Muscle of leg (tissue), 11 donors: Measurements from ENCODE around the gene DBNL. TPM values are rescaled to one million over a fixed set of nuclear protein-coding genes. Genes with fewer than 3 reads are reported as not detected.
A peak's percentile ranks its signal among the peaks of the same experiment; 100 is the strongest.
"Not testable (repeated sequence)": the region's sequence is repeated elsewhere in the genome, so short reads cannot be mapped to it uniquely, and the experiment has no call there.

ENCODE experiments used
- DNase-seq: peaks from one replicate; pipeline ENCODE4 v3.0.0; 2013
- H3K27ac ChIP-seq: one replicate; pipeline ENCODE4 v1.5.1; 2013; ENCODE audit warnings: mild to moderate bottlenecking, low read length, control low read depth
- H3K27me3 ChIP-seq: one replicate; pipeline ENCODE4 v1.6.1; 2013; ENCODE audit warnings: low read length; ENCODE audit not compliant: control insufficient read depth, insufficient read depth
- H3K36me3 ChIP-seq: one replicate; pipeline ENCODE4 v1.6.1; 2013; ENCODE audit warnings: low read length; ENCODE audit not compliant: control insufficient read depth, insufficient read depth
- H3K4me1 ChIP-seq: one replicate; pipeline ENCODE4 v1.6.1; 2013; ENCODE audit warnings: low read length; ENCODE audit not compliant: control insufficient read depth, insufficient read depth
- H3K4me3 ChIP-seq: one replicate; pipeline ENCODE4 v1.5.1; 2013; ENCODE audit warnings: low read length, control low read depth
- H3K9me3 ChIP-seq: replicated peaks from 2 replicates; pipeline ENCODE4 v1.6.1; 2013; ENCODE audit warnings: low read depth, low read length; ENCODE audit not compliant: control insufficient read depth
- WGBS: methylation state at CpG from one replicate; pipeline ENCODE4 v1.1.5; 2013; ENCODE audit warnings: missing lambda C conversion rate; ENCODE audit not compliant: insufficient coverage; 5-methylcytosine and 5-hydroxymethylcytosine counted together
- polyA plus RNA-seq, 8 donors: library from polyadenylated mRNA; unstranded; fragments of 120-200 nt; gene quantifications; one replicate each; pipeline versions ENCODE4 v1.2.1 to v1.2.3, GENCODE V29; 2013; ENCODE audit warnings: inconsistent platforms in 1 of 8, low replicate concordance in 1 of 8; ENCODE audit not compliant: insufficient read length in 8 of 8, insufficient read depth in 1 of 8
- total RNA-seq: library from RNA; stranded (reverse); fragments of 120-200 nt; gene quantifications from one replicate; pipeline ENCODE4 v1.2.4, GENCODE V29; 2013

DBNL gene
- total and polyA plus RNA-seq, 9 donors, result 41.8 to 58.8 (median 47.6) TPM

GRCh38 chr7:44029433-44029832 is 15.1 kb upstream of the DBNL start:
- H3K36me3 ChIP-seq, H3K27me3 ChIP-seq, H3K27ac ChIP-seq, DNase-seq, H3K4me1 ChIP-seq, H3K9me3 ChIP-seq, H3K4me3 ChIP-seq: not testable (repeated sequence)
- WGBS, result no CpG with 5 or more reads among the region's 11 CpGs

GRCh38 chr7:44030029-44030428 is 14.5 kb upstream of the DBNL start:
- H3K9me3 ChIP-seq, H3K4me1 ChIP-seq, DNase-seq, H3K27me3 ChIP-seq, H3K36me3 ChIP-seq, H3K4me3 ChIP-seq, H3K27ac ChIP-seq: not testable (repeated sequence)
- no CpG with 5 or more reads among the region's 5 CpGs for WGBS

DNA sequence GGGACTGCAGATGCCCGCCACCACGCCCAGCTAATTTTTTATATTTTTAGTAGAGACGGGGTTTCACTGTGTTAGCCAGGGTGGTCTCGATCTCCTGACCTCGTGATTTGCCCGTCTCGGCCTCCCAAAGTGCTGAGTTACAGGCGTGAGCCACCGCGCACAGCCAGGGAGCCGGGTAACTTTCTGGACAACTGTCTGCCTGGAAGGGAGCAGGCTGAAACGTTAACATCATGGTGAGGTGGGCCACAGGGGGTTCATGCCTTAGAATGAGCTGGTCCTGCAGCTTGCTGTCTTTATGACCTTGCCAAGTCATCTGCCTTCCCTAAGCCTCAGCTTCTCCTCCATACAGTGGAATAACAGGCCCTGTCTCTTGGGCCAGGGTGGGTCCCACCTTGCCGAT is 13.2 kb upstream of the DBNL start:
- not testable (repeated sequence) for H3K36me3 ChIP-seq, H3K27ac ChIP-seq
- WGBS, result 90% methylated on average over 8 of the region's 13 CpGs

GRCh38 chr7:44032031-44032430 is 12.5 kb upstream of the DBNL start:
- H3K27ac ChIP-seq, DNase-seq: not testable (repeated sequence)
- WGBS, result 100% methylated on average over 1 of the region's 6 CpGs

More for the DNA sequence above, 13.2 kb upstream of the DBNL start:
- H3K4me1 ChIP-seq, H3K4me3 ChIP-seq, H3K27me3 ChIP-seq, DNase-seq, H3K9me3 ChIP-seq: not testable (repeated sequence)

GRCh38 chr7:44033971-44034844 is 10.3 kb upstream of the DBNL start:
- DNase-seq, result not testable (repeated sequence)

More at GRCh38 chr7:44032031-44032430, 12.5 kb upstream of the DBNL start:
- not testable (repeated sequence) for H3K27me3 ChIP-seq, H3K4me1 ChIP-seq, H3K4me3 ChIP-seq, H3K36me3 ChIP-seq, H3K9me3 ChIP-seq

DNA sequence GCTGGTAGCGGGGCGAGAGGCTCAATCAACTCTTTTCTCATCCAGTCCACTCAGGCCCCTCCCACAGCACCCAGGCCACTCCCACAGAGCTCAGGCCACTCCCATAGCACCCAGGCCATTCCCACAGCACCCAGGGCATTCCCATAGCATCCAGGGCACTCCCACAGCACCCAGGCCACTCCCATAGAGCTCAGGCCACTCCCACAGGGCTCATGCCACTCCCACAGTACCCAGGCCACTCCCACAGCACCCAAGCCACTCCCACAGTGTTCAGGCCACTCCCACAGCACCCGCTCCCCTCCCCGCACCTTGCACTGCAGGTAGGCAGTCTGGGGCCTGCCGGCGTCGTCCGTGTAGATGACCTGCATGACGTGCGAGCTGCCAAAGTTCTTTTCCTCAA is 8.1 kb upstream of the DBNL start:
- H3K36me3 ChIP-seq, DNase-seq, H3K4me3 ChIP-seq, H3K4me1 ChIP-seq, H3K9me3 ChIP-seq, H3K27me3 ChIP-seq, H3K27ac ChIP-seq: not testable (repeated sequence)
- no CpG with 5 or more reads among the region's 10 CpGs for WGBS

More at GRCh38 chr7:44033971-44034844, 10.3 kb upstream of the DBNL start:
- not testable (repeated sequence) for H3K27ac ChIP-seq, H3K27me3 ChIP-seq, H3K9me3 ChIP-seq, H3K4me1 ChIP-seq, H3K4me3 ChIP-seq, H3K36me3 ChIP-seq
- WGBS, result 82% methylated on average over 10 of the region's 18 CpGs

- not testable (repeated sequence) for DNase-seq, H3K4me3 ChIP-seq, H3K27ac ChIP-seq, H3K9me3 ChIP-seq, H3K36me3 ChIP-seq, H3K4me1 ChIP-seq, H3K27me3 ChIP-seq
- WGBS, result no CpG with 5 or more reads among the region's 2 CpGs
Observed at GRCh38 chr7:44037951-44038350, 6.6 kb upstream of the DBNL start.

- no CpG with 5 or more reads among the region's 12 CpGs for WGBS
- not testable (repeated sequence) for H3K4me3 ChIP-seq
Observed at GRCh38 chr7:44038553-44038952, 5.9 kb upstream of the DBNL start.

GRCh38 chr7:44038961-44039558 is 5.4 kb upstream of the DBNL start:
- DNase-seq, result peak; percentile 87
- H3K27ac ChIP-seq, result peak overlapping the region; percentile 62
- not testable (repeated sequence) for H3K36me3 ChIP-seq, H3K4me1 ChIP-seq, H3K4me3 ChIP-seq, H3K9me3 ChIP-seq, H3K27me3 ChIP-seq
- WGBS, result 0% methylated on average over 1 of the region's 26 CpGs

More at GRCh38 chr7:44038553-44038952, 5.9 kb upstream of the DBNL start:
- H3K27ac ChIP-seq, H3K36me3 ChIP-seq, H3K9me3 ChIP-seq, H3K4me1 ChIP-seq, H3K27me3 ChIP-seq, DNase-seq: not testable (repeated sequence)

GRCh38 chr7:44039800-44040492 is 4.6 kb upstream of the DBNL start:
- not testable (repeated sequence) for H3K9me3 ChIP-seq, DNase-seq, H3K27ac ChIP-seq, H3K27me3 ChIP-seq, H3K4me3 ChIP-seq, H3K4me1 ChIP-seq, H3K36me3 ChIP-seq
- WGBS, result no CpG with 5 or more reads among the region's 40 CpGs
